Measurements from ENCODE around the gene RNF7. TPM values are rescaled to one million over a fixed set of nuclear protein-coding genes. Genes with fewer than 3 reads are reported as not detected.
"Not testable (repeated sequence)": the region's sequence is repeated elsewhere in the genome, so short reads cannot be mapped to it uniquely, and the experiment has no call there.

The RNF7 gene
- total RNA-seq, 1 donor: 68.8 TPM

DNA sequence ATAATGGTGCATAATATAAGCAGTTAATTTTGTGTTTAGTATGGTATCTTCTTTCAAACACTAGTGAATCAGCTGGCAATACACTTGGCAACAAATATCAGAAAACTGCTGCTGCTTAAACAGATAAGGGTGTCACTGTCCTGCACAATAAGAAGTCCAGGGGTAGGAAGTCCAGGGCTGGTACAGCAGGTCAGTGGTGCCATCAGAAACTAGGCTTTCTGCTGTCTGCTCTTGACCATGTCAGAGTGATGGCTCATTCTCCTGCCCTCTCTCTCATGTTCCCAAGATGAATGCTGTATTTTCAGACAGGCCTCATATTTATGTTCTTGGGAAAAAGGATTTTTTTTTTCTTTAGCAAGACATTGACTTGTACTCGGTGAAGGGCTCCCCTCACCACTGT, 15.9 kb downstream of the RNF7 start:
- H3K4me1 ChIP-seq (ENCODE audit: insufficient read depth, low read length): no peaks in the 10 kb centered on the region
- H3K9me3 ChIP-seq (ENCODE audit: low read depth, low read length): no peaks in the 10 kb centered on the region
- H3K4me3 ChIP-seq (ENCODE audit: low read length): no peak overlapping the region
- no peaks in the 10 kb centered on the region for H3K27me3 ChIP-seq (ENCODE audit: insufficient read depth, low read length)

DNA sequence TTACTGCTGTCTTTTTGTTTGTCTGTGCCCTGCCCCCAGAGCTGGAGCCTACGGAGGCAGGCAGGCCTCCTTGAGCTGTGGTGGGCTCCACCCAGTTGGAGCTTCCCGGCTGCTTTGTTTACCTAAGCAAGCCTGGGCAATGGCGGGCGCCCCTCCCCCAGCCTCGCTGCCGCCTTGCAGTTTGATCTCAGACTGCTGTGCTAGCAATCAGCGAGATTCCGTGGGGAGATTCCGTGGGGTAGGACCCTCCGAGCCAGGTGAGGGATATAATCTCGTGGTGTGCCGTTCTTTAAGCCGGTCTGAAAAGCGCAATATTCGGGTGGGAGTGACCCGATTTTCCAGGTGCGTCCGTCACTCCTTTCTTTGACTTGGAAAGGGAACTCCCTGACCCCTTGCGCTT, 24.5 kb downstream of the RNF7 start:
- not testable (repeated sequence) for H3K9me3 ChIP-seq (ENCODE audit: low read depth, low read length); H3K27me3 ChIP-seq (ENCODE audit: insufficient read depth, low read length); H3K4me1 ChIP-seq (ENCODE audit: insufficient read depth, low read length); H3K4me3 ChIP-seq (ENCODE audit: low read length)

DNA sequence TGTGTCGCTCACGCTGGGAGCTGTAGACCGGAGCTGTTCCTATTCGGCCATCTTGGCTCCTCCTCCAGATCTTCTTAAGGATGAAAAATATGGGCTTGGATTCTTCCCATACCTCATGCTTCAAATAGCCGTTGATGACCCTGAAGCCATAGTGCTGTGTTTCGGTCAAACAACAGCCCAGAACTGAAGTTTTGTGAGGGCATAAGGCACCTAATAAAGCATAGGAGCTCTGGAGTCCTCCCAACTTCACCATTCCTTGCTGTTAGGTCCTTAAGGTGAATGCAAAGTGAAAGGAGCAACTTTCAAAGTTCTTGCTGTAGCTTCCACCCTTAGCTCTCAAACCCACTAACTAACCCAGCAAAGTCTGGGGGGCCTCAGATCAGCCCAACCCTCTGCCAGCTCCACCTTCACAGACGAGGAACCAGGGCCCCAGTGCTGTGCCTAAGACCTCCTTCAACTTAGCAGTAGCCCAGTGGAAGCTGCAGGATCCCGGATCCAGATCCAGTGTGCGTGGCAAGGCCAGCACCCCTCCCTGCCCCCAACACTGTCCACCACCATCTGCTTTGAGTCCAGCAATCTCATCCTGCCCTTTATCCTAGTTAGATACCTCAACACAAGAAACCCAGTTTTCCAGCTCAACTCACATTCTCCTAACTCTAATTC, 25.1 kb downstream of the RNF7 start, which contains the start of gene GRK7:
GRK7 (plus strand) TSS at position 321 of the 663 bp plus-strand sequence. CDS start 14,877 bp downstream, outside the sequence.
- Histone ChIP-seq H3K4me3 (ENCODE audit: low read length) (no peak within 1 kb of the TSS), H3K9me3 (ENCODE audit: low read depth, low read length) (no peaks in the 10 kb centered on the region), H3K27me3 (ENCODE audit: insufficient read depth, low read length) (no peaks in the 10 kb centered on the region), H3K4me1 (ENCODE audit: insufficient read depth, low read length) (peaks cover 9% of the 10 kb centered on the region)

DNA sequence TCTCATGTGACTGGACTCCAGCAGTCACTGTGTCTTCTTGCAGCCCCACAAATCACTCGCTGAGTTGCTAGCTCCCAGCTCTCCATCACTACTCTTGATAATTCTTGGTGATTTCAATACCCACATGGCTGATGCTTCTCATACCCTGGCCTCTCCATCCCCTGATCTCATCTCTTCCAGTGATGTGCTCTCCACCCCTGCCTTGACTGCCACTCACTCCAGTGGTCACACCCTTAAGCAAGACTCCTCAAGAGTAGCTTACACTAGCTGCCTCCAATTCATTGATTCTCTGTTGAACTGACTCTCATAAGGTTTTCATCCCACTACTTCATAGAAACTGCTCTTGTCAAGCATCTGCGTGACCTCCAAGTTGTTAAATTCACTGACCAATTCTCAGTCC, 25.9 kb downstream of the RNF7 start:
- H3K9me3 ChIP-seq (ENCODE audit: low read depth, low read length): no peaks in the 10 kb centered on the region
- H3K4me1 ChIP-seq (ENCODE audit: insufficient read depth, low read length): peaks cover 9% of the 10 kb centered on the region
- no peaks in the 10 kb centered on the region for H3K27me3 ChIP-seq (ENCODE audit: insufficient read depth, low read length)
- H3K4me3 ChIP-seq (ENCODE audit: low read length): no peak overlapping the region

DNA sequence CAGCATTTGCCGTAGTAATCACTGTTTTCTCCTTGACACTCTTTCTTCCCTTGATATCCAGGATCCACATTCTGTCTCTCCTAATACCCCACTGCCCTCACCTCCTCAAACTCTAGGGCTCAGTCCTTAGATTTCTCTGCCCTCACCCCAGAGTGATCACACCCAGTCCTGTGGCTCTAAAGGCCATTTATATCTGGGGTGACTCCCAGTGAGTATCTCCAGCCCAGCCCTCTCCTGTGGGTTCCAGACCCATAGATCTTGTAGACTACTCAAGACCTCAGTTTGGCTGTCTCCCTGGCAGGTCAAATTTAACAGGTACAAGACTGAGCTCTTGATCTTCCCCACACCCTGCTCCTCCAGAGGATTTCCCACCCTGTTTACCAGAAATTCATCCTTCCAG, 26.4 kb downstream of the RNF7 start:
- Histone ChIP-seq H3K9me3 (ENCODE audit: low read depth, low read length) (no peaks in the 10 kb centered on the region), H3K4me3 (ENCODE audit: low read length) (no peak overlapping the region), H3K4me1 (ENCODE audit: insufficient read depth, low read length) (peaks cover 9% of the 10 kb centered on the region), H3K27me3 (ENCODE audit: insufficient read depth, low read length) (no peaks in the 10 kb centered on the region)

DNA sequence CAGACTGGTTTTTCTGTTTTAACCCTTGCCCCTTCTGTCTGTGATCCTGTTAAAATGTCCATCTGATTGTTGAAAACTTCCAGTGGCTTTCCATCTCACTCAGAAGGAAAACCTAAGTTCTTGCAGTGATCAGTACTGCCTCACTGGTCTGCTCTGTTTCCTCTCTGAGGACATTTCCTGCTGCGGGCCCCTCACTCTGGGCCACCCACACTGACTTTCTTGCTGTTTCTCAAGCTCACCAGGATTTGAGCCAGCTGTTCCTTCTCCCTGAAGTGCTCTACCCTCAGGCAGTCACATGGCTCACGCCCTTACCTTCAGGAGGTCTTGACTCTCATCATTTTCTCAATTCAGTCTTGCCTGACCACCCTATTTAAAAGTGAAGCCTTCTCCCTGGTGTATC, 26.9 kb downstream of the RNF7 start:
- H3K4me3 ChIP-seq (ENCODE audit: low read length): no peak overlapping the region
- peaks cover 9% of the 10 kb centered on the region for H3K4me1 ChIP-seq (ENCODE audit: insufficient read depth, low read length)
- H3K27me3 ChIP-seq (ENCODE audit: insufficient read depth, low read length): no peaks in the 10 kb centered on the region

DNA sequence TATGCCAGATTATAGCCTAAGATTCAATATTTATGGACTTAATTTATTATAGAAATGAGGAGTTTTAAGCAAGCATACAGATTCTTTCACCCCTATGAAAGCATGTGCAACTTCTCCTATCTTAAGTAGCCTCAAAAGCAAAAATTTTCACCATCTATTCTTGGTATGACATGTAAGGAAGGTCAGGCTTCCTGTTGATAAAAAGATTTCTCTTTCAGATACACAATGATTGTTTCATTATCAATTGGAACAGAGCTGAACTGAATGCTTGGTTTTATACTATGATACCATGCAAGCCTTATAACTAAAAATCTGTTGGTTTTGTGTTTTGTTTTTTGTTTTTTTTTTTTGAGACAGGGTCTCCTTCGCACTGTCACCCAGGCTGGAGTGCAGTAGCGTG, 29.0 kb downstream of the RNF7 start:
- Histone ChIP-seq H3K4me1 (ENCODE audit: insufficient read depth, low read length) (peaks cover 9% of the 10 kb centered on the region), H3K9me3 (ENCODE audit: low read depth, low read length) (no peaks in the 10 kb centered on the region), H3K4me3 (ENCODE audit: low read length) (no peak overlapping the region), H3K27me3 (ENCODE audit: insufficient read depth, low read length) (no peaks in the 10 kb centered on the region)

More for the DNA sequence above, 26.9 kb downstream of the RNF7 start:
- no peaks in the 10 kb centered on the region for H3K9me3 ChIP-seq (ENCODE audit: low read depth, low read length)

DNA sequence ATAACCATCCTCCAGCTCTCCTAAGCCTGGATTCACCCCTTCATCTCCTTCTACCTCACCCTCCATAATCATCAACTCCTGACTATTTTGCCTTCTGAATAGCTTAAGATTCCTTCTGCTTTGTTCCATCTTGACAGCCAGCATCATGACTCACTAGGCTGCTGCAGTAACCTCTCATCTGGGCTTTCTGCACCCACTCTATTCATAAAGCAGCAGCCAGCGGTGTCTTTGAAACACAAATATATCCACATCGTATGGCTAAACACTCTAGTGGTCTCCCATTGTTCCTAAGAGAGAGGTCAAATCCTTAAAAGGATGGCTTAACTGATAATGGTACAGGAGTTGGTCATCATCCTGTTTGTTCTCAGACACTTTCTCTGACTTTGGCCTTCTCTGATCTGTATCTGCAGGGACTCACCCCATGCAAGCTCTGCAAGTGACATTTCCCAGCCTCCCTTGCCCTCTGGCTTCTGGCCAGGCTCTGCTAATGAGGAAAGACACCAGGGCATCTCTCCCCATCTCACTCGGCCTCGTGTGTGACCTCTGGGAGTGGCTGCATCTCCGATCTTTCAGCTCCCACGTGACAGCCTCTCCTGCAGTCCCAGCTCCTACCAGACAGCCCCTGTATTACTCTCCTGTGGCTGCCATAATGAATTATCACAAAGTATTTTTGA, 31.3 kb downstream of the RNF7 start:
- H3K4me3 ChIP-seq (ENCODE audit: low read length): no peak overlapping the region
- H3K9me3 ChIP-seq (ENCODE audit: low read depth, low read length): no peaks in the 10 kb centered on the region
- peaks cover 9% of the 10 kb centered on the region for H3K4me1 ChIP-seq (ENCODE audit: insufficient read depth, low read length)
- H3K27me3 ChIP-seq (ENCODE audit: insufficient read depth, low read length): no peaks in the 10 kb centered on the region

DNA sequence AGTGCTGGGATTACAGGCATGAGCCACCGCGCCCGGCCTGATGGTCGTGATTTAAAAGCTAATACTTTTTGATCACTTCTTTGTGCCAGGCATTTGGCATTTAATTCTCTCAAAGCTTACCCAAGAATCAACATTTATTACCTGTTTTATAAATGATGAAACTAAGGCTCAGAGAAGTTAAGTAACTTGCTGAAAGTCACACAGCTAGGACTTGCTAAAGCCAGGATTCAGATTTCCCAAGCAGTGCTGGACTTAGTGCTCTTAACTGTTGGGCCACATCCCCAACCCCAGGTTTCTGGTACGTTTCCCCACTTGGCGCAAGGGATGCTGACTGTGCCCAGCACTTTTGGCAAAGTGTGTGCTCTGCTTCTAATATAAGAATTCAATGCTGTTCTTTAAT, 35.6 kb downstream of the RNF7 start:
- no peaks in the 10 kb centered on the region for H3K4me1 ChIP-seq (ENCODE audit: insufficient read depth, low read length)
- no peak overlapping the region for H3K4me3 ChIP-seq (ENCODE audit: low read length)
- H3K9me3 ChIP-seq (ENCODE audit: low read depth, low read length): no peaks in the 10 kb centered on the region
- H3K27me3 ChIP-seq (ENCODE audit: insufficient read depth, low read length): no peaks in the 10 kb centered on the region

DNA sequence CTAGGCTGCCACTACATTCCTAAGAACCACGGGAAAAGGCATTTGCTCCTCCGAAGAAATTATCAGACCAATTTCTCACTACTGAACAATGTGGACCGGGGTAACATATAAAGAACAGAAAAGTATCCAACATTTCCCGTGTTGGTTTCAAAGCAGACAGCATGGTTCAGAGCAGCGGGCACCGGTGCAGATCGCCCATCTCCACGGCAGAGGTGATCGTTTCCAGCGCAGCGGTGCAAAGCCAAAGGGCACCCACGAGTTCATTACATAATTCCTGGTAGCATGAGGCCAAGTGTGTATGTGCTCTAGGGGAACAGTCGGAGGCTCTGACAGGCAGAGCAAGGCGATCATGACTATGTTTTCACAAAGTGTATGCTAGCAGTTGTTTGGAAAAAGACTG, 38.3 kb downstream of the RNF7 start:
- Histone ChIP-seq H3K9me3 (ENCODE audit: low read depth, low read length) (no peaks in the 10 kb centered on the region), H3K4me3 (ENCODE audit: low read length) (no peak overlapping the region), H3K27me3 (ENCODE audit: insufficient read depth, low read length) (no peaks in the 10 kb centered on the region), H3K4me1 (ENCODE audit: insufficient read depth, low read length) (no peaks in the 10 kb centered on the region)

DNA sequence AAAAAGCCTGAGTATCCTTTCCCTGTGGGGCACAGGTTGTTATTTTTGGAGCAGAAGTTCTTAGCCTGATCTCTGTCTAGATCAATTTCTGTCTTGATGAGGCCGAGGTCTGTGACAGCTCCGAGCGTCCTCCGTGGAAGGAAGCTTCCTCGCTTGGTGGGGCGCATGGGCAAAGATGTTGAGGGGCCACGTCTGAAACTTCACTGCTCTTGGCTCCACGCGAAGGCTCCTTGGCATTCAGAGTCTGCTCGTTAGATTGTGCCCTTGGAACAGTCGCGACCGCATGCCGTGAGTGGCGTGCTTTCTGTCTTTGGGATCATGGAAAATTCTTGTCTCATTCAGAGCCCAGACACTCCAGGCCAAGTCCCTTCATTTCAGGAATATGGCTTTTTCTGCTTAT, 38.8 kb downstream of the RNF7 start:
- Histone ChIP-seq H3K9me3 (ENCODE audit: low read depth, low read length) (no peaks in the 10 kb centered on the region), H3K4me3 (ENCODE audit: low read length) (no peak overlapping the region), H3K4me1 (ENCODE audit: insufficient read depth, low read length) (no peaks in the 10 kb centered on the region), H3K27me3 (ENCODE audit: insufficient read depth, low read length) (no peaks in the 10 kb centered on the region)

DNA sequence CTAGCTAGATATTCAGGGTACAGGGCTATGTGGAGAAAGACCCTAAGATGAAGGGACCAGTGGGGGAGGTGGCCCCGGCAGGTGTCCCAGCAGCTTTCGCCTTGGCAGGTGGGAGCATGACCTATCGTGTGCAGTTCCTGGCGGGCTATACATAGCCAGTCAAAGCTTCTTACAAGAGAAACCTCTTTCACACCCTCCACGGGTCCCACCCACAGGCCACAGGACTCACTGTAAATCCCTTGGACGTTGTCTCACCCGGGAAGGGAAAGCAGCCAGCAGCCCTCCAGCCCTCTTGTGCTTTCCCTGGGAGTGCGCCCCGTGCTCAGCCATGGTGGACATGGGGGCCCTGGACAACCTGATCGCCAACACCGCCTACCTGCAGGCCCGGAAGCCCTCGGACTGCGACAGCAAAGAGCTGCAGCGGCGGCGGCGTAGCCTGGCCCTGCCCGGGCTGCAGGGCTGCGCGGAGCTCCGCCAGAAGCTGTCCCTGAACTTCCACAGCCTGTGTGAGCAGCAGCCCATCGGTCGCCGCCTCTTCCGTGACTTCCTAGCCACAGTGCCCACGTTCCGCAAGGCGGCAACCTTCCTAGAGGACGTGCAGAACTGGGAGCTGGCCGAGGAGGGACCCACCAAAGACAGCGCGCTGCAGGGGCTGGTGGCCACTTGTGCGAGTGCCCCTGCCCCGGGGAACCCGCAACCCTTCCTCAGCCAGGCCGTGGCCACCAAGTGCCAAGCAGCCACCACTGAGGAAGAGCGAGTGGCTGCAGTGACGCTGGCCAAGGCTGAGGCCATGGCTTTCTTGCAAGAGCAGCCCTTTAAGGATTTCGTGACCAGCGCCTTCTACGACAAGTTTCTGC, 40.1 kb downstream of the RNF7 start:
- H3K4me3 ChIP-seq (ENCODE audit: low read length): no peak overlapping the region
- no peaks in the 10 kb centered on the region for H3K9me3 ChIP-seq (ENCODE audit: low read depth, low read length)
- H3K27me3 ChIP-seq (ENCODE audit: insufficient read depth, low read length): no peaks in the 10 kb centered on the region
- no peaks in the 10 kb centered on the region for H3K4me1 ChIP-seq (ENCODE audit: insufficient read depth, low read length)

DNA sequence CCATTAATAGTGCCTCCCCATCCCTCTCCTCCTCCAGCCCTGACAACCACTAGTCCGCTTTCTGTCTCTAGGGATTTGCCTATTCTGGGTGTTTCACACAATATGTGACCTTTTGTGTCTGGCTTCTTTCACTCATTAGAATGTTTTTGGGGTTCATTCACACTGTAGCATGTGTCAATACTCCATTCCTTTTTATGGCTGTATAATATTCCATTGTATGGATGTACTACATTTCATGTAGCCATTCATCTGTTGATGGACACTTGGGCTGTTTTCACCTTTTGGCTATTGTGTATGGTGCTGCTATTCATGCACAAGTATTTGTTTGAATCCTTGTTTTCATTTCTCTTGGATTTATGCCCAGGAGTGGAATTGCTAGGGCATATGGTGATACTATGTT, 41.6 kb downstream of the RNF7 start:
- H3K9me3 ChIP-seq (ENCODE audit: low read depth, low read length): no peaks in the 10 kb centered on the region
- H3K27me3 ChIP-seq (ENCODE audit: insufficient read depth, low read length): no peaks in the 10 kb centered on the region
- no peaks in the 10 kb centered on the region for H3K4me1 ChIP-seq (ENCODE audit: insufficient read depth, low read length)
- H3K4me3 ChIP-seq (ENCODE audit: low read length): no peak overlapping the region

DNA sequence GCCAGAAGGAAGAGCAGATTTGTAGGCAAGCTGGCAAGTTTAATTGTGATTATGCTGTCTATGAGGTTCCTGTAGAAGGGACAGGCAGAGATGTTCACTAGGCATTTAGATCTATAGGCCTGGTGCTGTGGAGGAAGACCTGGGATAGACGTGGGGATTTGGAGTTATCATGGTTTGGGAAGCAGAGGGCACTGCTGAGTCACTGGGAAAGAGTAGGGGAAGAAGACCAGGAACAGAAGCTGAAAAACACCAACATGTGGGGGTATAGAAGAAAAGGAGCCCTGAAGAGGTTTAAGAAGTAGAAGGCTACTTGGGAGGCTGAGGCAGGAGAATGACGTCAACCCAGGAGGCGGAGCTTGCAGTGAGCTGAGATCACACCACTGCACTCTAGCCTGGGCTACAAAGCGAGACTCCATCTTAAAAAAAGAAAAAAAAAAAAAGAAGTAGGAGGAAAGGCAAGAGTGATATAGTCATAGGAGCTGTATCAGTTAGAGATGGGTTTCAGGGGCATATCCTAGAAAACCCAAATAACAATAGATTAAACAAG, 44.4 kb downstream of the RNF7 start:
- no peaks in the 10 kb centered on the region for H3K4me1 ChIP-seq (ENCODE audit: insufficient read depth, low read length)
- H3K9me3 ChIP-seq (ENCODE audit: low read depth, low read length): no peaks in the 10 kb centered on the region
- no peak overlapping the region for H3K4me3 ChIP-seq (ENCODE audit: low read length)
- H3K27me3 ChIP-seq (ENCODE audit: insufficient read depth, low read length): no peaks in the 10 kb centered on the region

DNA sequence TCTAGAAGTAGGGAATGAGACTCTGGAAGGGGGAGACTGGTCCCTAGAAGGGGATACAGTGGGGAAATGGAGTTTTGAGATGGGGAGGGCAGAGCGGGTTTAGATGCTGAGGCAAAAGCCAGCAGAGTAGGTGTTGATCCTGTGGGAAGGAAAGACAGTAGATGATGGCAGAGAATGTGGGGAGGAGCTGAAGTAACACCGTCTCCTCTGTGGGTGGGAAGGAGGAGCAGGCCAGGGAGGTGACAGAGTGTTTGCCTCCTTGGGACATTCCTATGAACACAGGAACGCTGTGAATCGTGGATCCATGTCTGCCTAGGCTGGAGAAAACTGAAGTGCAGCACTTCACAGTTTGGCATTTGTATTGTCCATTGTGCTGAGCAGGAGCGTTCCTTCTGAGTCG, 45.5 kb downstream of the RNF7 start:
- Histone ChIP-seq H3K4me1 (ENCODE audit: insufficient read depth, low read length) (no peaks in the 10 kb centered on the region), H3K9me3 (ENCODE audit: low read depth, low read length) (no peaks in the 10 kb centered on the region), H3K27me3 (ENCODE audit: insufficient read depth, low read length) (no peaks in the 10 kb centered on the region), H3K4me3 (ENCODE audit: low read length) (no peak overlapping the region)
